WTC11 (cell line): ENCODE measurements around the gene RIMBP2.

Experiments
- CREM ChIP-seq: sonication (generic); formaldehyde crosslinking; IDR thresholded peaks from 2 replicates; pipeline ENCODE4 v1.8.1; 2022; ENCODE audit warnings: mild to moderate bottlenecking, missing genetic modification reagents, moderate library complexity
- GABPB1 ChIP-seq: sonication (generic); formaldehyde crosslinking; IDR thresholded peaks from 2 replicates; pipeline ENCODE4 v1.8.1; 2023; ENCODE audit warnings: mild to moderate bottlenecking, missing genetic modification reagents
- NFYB ChIP-seq: sonication (generic); formaldehyde crosslinking; conservative IDR thresholded peaks from 2 replicates; pipeline ENCODE4 v1.8.0; 2022; ENCODE audit warnings: low read depth, missing genetic modification reagents
- NR3C1 ChIP-seq: sonication (generic); formaldehyde crosslinking; conservative IDR thresholded peaks from 2 replicates; pipeline ENCODE4 v1.8.1; 2023; ENCODE audit warnings: low read depth, mild to moderate bottlenecking, missing genetic modification reagents
- SMAD3 ChIP-seq: sonication (generic); formaldehyde crosslinking; IDR thresholded peaks from 2 replicates; pipeline ENCODE4 v1.8.0; 2022; ENCODE audit warnings: missing genetic modification reagents, mild to moderate bottlenecking, borderline replicate concordance
- TF ChIP-seq, protein P1 (sequence below): sonication (generic); formaldehyde crosslinking; IDR thresholded peaks from 2 replicates; pipeline ENCODE4 v1.8.1; 2023; ENCODE audit warnings: mild to moderate bottlenecking, moderate library complexity, missing genetic modification reagents
- TF ChIP-seq, protein P2 (sequence below): sonication (generic); formaldehyde crosslinking; IDR thresholded peaks from 2 replicates; pipeline ENCODE4 v1.8.0; 2022; ENCODE audit warnings: missing genetic modification reagents
- TF ChIP-seq, protein P3 (sequence below): sonication (generic); formaldehyde crosslinking; IDR thresholded peaks from 2 replicates; pipeline ENCODE4 v1.8.1; 2023; ENCODE audit warnings: mild to moderate bottlenecking, missing genetic modification reagents, moderate library complexity
- TF ChIP-seq, protein P4 (sequence below): fragments of 200-600 bp; IDR thresholded peaks from 2 replicates; pipeline ENCODE4 v1.8.0; 2022; ENCODE audit warnings: antibody characterized with exemption

DNA sequence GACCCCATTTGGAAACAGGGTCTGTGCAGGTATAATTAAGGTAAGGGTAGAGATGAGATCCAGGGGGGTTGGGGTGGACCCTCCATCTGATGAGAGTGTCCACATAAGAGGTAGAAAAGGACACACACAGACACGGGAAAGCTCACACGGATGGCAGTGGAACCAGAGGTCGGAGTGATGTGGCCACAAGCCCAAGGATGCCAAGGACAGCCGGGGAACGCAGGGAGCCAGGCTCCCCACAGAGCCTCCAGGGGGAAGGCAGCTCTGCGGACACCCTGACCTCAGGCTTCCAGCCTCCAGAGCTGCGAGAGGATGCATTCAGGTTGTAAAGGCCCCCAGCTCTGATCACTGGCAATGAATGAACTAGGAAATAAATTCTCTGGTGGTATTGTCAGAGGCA, 33.0 kb downstream of the RIMBP2 start:
- TF ChIP-seq SMAD3 (CRISPR knock-in tag) (no peak), NFYB (CRISPR knock-in tag) (no peak), CREM (CRISPR knock-in tag) (no peak), GABPB1 (CRISPR knock-in tag) (no peak), NR3C1 (CRISPR knock-in tag) (no peak)
- TF ChIP-seq, protein P1, sequence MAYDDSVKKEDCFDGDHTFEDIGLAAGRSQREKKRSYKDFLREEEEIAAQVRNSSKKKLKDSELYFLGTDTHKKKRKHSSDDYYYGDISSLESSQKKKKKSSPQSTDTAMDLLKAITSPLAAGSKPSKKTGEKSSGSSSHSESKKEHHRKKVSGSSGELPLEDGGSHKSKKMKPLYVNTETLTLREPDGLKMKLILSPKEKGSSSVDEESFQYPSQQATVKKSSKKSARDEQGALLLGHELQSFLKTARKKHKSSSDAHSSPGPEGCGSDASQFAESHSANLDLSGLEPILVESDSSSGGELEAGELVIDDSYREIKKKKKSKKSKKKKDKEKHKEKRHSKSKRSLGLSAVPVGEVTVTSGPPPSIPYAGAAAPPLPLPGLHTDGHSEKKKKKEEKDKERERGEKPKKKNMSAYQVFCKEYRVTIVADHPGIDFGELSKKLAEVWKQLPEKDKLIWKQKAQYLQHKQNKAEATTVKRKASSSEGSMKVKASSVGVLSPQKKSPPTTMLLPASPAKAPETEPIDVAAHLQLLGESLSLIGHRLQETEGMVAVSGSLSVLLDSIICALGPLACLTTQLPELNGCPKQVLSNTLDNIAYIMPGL, result no peak
- TF ChIP-seq, protein P2, sequence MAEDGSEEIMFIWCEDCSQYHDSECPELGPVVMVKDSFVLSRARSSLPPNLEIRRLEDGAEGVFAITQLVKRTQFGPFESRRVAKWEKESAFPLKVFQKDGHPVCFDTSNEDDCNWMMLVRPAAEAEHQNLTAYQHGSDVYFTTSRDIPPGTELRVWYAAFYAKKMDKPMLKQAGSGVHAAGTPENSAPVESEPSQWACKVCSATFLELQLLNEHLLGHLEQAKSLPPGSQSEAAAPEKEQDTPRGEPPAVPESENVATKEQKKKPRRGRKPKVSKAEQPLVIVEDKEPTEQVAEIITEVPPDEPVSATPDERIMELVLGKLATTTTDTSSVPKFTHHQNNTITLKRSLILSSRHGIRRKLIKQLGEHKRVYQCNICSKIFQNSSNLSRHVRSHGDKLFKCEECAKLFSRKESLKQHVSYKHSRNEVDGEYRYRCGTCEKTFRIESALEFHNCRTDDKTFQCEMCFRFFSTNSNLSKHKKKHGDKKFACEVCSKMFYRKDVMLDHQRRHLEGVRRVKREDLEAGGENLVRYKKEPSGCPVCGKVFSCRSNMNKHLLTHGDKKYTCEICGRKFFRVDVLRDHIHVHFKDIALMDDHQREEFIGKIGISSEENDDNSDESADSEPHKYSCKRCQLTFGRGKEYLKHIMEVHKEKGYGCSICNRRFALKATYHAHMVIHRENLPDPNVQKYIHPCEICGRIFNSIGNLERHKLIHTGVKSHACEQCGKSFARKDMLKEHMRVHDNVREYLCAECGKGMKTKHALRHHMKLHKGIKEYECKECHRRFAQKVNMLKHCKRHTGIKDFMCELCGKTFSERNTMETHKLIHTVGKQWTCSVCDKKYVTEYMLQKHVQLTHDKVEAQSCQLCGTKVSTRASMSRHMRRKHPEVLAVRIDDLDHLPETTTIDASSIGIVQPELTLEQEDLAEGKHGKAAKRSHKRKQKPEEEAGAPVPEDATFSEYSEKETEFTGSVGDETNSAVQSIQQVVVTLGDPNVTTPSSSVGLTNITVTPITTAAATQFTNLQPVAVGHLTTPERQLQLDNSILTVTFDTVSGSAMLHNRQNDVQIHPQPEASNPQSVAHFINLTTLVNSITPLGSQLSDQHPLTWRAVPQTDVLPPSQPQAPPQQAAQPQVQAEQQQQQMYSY (CRISPR knock-in tag), result no peak
- TF ChIP-seq, protein P3, sequence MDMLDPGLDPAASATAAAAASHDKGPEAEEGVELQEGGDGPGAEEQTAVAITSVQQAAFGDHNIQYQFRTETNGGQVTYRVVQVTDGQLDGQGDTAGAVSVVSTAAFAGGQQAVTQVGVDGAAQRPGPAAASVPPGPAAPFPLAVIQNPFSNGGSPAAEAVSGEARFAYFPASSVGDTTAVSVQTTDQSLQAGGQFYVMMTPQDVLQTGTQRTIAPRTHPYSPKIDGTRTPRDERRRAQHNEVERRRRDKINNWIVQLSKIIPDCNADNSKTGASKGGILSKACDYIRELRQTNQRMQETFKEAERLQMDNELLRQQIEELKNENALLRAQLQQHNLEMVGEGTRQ (CRISPR knock-in tag), result no peak
- TF ChIP-seq, protein P4, sequence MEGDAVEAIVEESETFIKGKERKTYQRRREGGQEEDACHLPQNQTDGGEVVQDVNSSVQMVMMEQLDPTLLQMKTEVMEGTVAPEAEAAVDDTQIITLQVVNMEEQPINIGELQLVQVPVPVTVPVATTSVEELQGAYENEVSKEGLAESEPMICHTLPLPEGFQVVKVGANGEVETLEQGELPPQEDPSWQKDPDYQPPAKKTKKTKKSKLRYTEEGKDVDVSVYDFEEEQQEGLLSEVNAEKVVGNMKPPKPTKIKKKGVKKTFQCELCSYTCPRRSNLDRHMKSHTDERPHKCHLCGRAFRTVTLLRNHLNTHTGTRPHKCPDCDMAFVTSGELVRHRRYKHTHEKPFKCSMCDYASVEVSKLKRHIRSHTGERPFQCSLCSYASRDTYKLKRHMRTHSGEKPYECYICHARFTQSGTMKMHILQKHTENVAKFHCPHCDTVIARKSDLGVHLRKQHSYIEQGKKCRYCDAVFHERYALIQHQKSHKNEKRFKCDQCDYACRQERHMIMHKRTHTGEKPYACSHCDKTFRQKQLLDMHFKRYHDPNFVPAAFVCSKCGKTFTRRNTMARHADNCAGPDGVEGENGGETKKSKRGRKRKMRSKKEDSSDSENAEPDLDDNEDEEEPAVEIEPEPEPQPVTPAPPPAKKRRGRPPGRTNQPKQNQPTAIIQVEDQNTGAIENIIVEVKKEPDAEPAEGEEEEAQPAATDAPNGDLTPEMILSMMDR, result no peak
